ENCODE data around the gene MTCH1. TPM values are rescaled to one million over a fixed set of nuclear protein-coding genes. Genes with fewer than 3 reads are reported as not detected.

The MTCH1 gene
- total and polyA plus RNA-seq, 9 of the 15 experiments (the other 6 are each of a cell fraction or from before 2014, with no cell fraction given): 7.9 to 161 (median 118) TPM

- TF ChIP-seq, protein P1, sequence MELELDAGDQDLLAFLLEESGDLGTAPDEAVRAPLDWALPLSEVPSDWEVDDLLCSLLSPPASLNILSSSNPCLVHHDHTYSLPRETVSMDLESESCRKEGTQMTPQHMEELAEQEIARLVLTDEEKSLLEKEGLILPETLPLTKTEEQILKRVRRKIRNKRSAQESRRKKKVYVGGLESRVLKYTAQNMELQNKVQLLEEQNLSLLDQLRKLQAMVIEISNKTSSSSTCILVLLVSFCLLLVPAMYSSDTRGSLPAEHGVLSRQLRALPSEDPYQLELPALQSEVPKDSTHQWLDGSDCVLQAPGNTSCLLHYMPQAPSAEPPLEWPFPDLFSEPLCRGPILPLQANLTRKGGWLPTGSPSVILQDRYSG (tag; conservative IDR thresholded peaks at IDR 0.05; ENCODE audit: low read depth): no peak
- peak; percentile 62 for TF ChIP-seq PRDM10 (IDR thresholded peaks at IDR 0.05; ENCODE audit: partially characterized antibody)
- no peak for TF ChIP-seq POLR2AphosphoS2 (IDR thresholded peaks at IDR 0.05; ENCODE audit: low read length)
- TF ChIP-seq POLR2H (tag; IDR thresholded peaks at IDR 0.05; ENCODE audit: low read depth): no peak
- TF ChIP-seq, protein P2, sequence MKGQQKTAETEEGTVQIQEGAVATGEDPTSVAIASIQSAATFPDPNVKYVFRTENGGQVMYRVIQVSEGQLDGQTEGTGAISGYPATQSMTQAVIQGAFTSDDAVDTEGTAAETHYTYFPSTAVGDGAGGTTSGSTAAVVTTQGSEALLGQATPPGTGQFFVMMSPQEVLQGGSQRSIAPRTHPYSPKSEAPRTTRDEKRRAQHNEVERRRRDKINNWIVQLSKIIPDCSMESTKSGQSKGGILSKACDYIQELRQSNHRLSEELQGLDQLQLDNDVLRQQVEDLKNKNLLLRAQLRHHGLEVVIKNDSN (CRISPR knock-in tag; IDR thresholded peaks at IDR 0.05): no peak
- TF ChIP-seq ZNF644 (tag; IDR thresholded peaks at IDR 0.05; ENCODE audit: low read depth): no peak
- no peak for TF ChIP-seq BCLAF1 (IDR thresholded peaks at IDR 0.05; ENCODE audit: borderline replicate concordance in 1 of 2, control insufficient read depth in 1 of 2, low read depth in 2 of 2, low read length in 1 of 2)
- no peak for TF ChIP-seq HDGF (IDR thresholded peaks at IDR 0.05)
- TF ChIP-seq, protein P3, sequence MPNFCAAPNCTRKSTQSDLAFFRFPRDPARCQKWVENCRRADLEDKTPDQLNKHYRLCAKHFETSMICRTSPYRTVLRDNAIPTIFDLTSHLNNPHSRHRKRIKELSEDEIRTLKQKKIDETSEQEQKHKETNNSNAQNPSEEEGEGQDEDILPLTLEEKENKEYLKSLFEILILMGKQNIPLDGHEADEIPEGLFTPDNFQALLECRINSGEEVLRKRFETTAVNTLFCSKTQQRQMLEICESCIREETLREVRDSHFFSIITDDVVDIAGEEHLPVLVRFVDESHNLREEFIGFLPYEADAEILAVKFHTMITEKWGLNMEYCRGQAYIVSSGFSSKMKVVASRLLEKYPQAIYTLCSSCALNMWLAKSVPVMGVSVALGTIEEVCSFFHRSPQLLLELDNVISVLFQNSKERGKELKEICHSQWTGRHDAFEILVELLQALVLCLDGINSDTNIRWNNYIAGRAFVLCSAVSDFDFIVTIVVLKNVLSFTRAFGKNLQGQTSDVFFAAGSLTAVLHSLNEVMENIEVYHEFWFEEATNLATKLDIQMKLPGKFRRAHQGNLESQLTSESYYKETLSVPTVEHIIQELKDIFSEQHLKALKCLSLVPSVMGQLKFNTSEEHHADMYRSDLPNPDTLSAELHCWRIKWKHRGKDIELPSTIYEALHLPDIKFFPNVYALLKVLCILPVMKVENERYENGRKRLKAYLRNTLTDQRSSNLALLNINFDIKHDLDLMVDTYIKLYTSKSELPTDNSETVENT (CRISPR knock-in tag; IDR thresholded peaks at IDR 0.05): no peak
- TF ChIP-seq MXI1 (IDR thresholded peaks at IDR 0.05; ENCODE audit: low read depth, low read length): no peak
Observed at GRCh38 chr6:36927691-36928546, 58.1 kb downstream of the MTCH1 start (continued).
